ENCODE measurements around the gene FOXE3.

GRCh38 chr1:47449822-47450552, 33.9 kb downstream of the FOXE3 start:
- no peak for TF ChIP-seq EP300 (IDR thresholded peaks at IDR 0.05)
- no peak for TF ChIP-seq MAFK (IDR thresholded peaks at IDR 0.05; ENCODE audit: partially characterized antibody)
- TF ChIP-seq POLR2A (IDR thresholded peaks at IDR 0.05; ENCODE audit: low read length) = no peak
- TF ChIP-seq PHF8 (IDR thresholded peaks at IDR 0.05; ENCODE audit: borderline replicate concordance, low read depth) = no peak

Measured in A549 (cell line).